SH-SY5Y (cell line): ENCODE measurements around the gene KRTAP4-9.

Source experiments
- GATA2 ChIP-seq: IDR thresholded peaks from 2 replicates; pipeline ENCODE4 v1.6.1; 2011; ENCODE audit warnings: mild to moderate bottlenecking, low read depth, low read length
- GATA3 ChIP-seq: IDR thresholded peaks from 2 replicates; pipeline ENCODE4 v1.6.1; 2011; ENCODE audit warnings: low read depth, mild to moderate bottlenecking, low read length, moderate library complexity

GRCh38 chr17:41103896-41104295, 1.3 kb upstream of the KRTAP4-9 start:
- TF ChIP-seq GATA2 (no peak), GATA3 (no peak)
